Suprapubic skin (tissue), 3 donors: ENCODE measurements around the gene KRTAP1-4.
"Not testable (repeated sequence)": the region's sequence is repeated elsewhere in the genome, so short reads cannot be mapped to it uniquely, and the experiment has no call there.

Experiments used
- CTCF ChIP-seq, 2 donors: fragments of 200-600 bp in 1 of 2; fragments of 450-650 bp in 1 of 2; sonication (generic) in 1 of 2; IDR thresholded peaks; one replicate each; pipeline ENCODE4 v1.5.1; 2016 to 2019; ENCODE audit warnings: antibody characterized with exemption in 2 of 2, mild to moderate bottlenecking in 1 of 2, moderate library complexity in 1 of 2
- POLR2A ChIP-seq, 2 donors: fragments of 450-650 bp; IDR thresholded peaks; one replicate each; pipeline ENCODE4 v1.6.1; 2017; ENCODE audit warnings: antibody characterized with exemption in 2 of 2, mild to moderate bottlenecking in 2 of 2, moderate library complexity in 2 of 2

DNA sequence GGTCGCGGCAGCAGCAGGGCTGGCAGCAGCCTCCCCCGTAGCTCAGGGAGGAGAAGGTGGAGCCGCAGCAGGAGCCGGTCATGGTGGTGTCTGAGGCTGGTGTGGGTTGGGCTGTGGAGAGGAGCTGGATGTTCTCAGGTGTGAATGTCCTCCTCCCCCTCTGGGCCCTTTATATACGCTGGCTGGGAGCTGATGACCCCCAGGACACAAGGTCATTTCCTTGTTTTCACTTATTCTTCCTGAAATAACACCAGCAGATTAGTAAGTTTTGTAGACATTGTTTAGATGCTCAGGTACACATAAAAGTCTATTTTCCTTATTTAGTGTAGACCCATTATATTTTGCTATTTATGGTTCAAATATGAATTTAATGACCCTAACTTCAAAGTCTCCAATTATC is 25.1 kb upstream of the KRTAP1-4 start, which contains the start of gene KRTAP2-2:
- not testable (repeated sequence) for TF ChIP-seq CTCF, POLR2A (IDR thresholded peaks at IDR 0.05)
